Activated naive CD8-positive, alpha-beta T cell treated with anti-CD3 and anti-CD28 coated beads for 36 hours (primary cell): ENCODE data around the gene KRTAP10-9. TPM values are rescaled to one million over a fixed set of nuclear protein-coding genes. Genes with fewer than 3 reads are reported as not detected.
"Not testable (repeated sequence)": the region's sequence is repeated elsewhere in the genome, so short reads cannot be mapped to it uniquely, and the experiment has no call there.

ENCODE experiments used
- DNase-seq: peaks from one replicate; pipeline ENCODE4 v3.0.0; 2021
- H3K27ac Mint-ChIP-seq: one replicate; pipeline ENCODE4 v1.8.0; 2022; ENCODE audit warnings: mild to moderate bottlenecking, moderate library complexity, mixed read lengths
- H3K27me3 Mint-ChIP-seq: one replicate; pipeline ENCODE4 v1.8.0; 2022; ENCODE audit warnings: mild to moderate bottlenecking, mixed read lengths
- H3K36me3 Mint-ChIP-seq: one replicate; pipeline ENCODE4 v1.8.0; 2021; ENCODE audit warnings: mild to moderate bottlenecking, mixed read lengths
- H3K4me1 Mint-ChIP-seq: one replicate; pipeline ENCODE4 v1.8.0; 2021; ENCODE audit warnings: mixed read lengths
- H3K4me3 Mint-ChIP-seq: one replicate; pipeline ENCODE4 v1.8.0; 2022; ENCODE audit warnings: mild to moderate bottlenecking, moderate library complexity, mixed read lengths
- H3K9me3 Mint-ChIP-seq: one replicate; pipeline ENCODE4 v1.8.0; 2022; ENCODE audit warnings: mixed read lengths
- total RNA-seq, 2 experiments: library from RNA; stranded (reverse); gene quantifications; one replicate each; pipeline ENCODE4 v1.2.3, GENCODE V29; 2021

Gene KRTAP10-9
- total RNA-seq, 2 experiments from 2014 or later, result not detected

DNA sequence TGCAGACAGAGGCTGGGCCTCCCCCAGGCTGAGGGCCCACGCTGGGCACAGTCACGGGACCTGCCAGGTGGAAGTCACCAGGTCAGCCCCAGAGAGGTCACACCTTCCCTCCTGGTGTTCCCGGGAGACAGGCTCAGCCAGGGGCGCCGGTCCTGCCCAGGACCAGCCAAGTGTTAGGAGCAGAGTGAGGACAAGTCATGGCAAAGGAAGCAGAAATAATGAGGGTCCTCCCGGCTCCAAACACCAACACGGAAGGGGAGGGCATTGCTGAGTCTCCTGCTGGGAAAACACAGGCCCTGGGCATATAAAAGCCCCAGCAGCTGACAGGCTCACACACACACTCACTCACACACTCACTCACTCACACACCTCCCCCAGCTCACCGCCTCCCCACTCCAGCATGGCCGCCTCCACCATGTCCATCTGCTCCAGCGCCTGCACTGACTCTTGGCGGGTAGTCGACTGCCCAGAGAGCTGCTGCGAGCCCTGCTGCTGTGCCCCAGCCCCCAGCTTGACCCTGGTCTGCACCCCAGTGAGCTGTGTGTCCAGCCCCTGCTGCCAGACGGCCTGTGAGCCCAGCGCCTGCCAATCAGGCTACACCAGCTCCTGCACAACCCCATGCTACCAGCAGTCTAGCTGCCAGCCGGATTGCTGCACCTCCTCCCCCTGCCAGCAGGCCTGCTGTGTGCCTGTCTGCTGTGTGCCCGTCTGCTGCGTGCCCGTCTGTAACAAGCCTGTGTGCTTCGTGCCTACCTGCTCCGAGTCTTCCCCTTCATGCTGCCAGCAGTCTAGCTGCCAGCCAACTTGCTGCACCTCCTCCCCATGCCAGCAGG lies 10.3 kb downstream of the KRTAP10-9 start, which contains the start of gene KRTAP10-10:
Gene KRTAP10-10, plus strand, starts transcription at position 339 of the 833 bp plus-strand sequence. Its CDS starts 62 bp downstream, at position 401.
- H3K27me3 Mint-ChIP-seq, result no peaks in the 10 kb centered on the region
- no peak within 1 kb of the TSS for H3K27ac Mint-ChIP-seq
- peaks cover 16% of the 10 kb centered on the region for H3K9me3 Mint-ChIP-seq
- no peaks in the 10 kb centered on the region for H3K4me1 Mint-ChIP-seq
- H3K4me3 Mint-ChIP-seq, result no peak within 1 kb of the TSS
- no peak for DNase-seq
- peaks cover 4% of the 10 kb centered on the region for H3K36me3 Mint-ChIP-seq

DNA sequence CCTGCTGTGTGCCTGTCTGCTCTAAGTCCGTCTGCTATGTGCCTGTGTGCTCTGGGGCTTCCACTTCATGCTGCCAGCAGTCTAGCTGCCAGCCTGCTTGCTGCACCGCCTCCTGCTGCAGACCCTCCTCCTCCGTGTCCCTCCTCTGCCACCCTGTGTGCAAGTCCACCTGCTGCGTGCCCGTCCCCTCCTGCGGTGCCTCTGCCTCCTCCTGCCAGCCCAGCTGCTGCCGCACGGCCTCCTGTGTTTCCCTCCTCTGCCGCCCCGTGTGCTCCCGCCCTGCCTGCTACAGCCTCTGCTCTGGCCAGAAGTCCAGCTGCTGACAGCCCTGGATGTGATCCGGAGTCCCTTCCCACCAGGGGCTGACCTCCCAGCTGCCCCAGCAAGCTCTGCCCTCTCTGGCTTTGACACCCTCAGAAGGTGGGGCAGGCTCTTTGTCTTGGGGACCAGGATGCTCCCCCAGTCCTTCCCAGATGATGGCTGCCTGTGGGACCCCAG lies 11.0 kb downstream of the KRTAP10-9 start:
- H3K4me3 Mint-ChIP-seq, H3K27ac Mint-ChIP-seq, H3K27me3 Mint-ChIP-seq, H3K4me1 Mint-ChIP-seq, H3K36me3 Mint-ChIP-seq, DNase-seq: not testable (repeated sequence)
- peaks cover 17% of the 10 kb centered on the region for H3K9me3 Mint-ChIP-seq

DNA sequence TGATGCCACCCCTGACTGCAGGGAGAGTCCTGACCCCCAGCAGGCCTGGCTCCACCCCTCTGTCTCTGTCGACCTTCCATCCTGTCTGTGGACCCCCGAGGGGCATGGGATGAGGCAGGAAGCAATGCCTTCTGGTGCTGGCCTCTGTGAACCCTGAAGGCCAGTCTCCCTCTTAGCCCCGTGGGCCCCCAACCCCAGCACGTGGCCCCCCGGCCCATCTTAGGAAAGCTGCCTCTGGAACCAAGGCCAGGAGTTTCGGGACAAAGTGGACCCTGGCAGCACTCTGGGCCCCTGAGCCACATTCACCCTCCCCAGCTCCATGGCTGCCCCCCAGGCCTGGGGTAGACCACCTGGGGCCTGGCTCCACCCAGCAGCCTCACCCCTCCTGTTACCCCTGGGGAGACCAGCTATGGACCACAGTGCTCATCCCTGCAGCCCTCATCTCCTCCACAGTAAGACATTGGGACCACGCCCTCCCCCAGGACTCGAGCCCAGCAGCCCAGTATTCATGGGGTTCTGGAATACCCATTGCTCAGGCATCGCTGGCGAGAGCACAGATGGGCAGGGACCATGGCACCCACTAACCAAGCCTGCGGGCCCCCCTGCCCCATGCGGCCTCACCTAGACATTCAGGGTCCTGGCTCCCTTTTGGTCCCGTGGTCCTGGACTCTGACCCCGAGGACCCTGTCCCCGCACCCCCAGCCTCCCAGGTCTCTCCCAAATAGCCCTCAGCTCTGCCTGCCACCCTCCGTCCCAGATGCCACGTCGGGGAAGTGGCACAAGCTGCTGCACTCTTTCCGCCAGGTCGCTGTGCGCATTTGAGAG lies 11.8 kb downstream of the KRTAP10-9 start:
- not testable (repeated sequence) for H3K4me1 Mint-ChIP-seq, H3K36me3 Mint-ChIP-seq, H3K27me3 Mint-ChIP-seq, H3K27ac Mint-ChIP-seq, DNase-seq, H3K4me3 Mint-ChIP-seq
- H3K9me3 Mint-ChIP-seq, result peaks cover 19% of the 10 kb centered on the region

DNA sequence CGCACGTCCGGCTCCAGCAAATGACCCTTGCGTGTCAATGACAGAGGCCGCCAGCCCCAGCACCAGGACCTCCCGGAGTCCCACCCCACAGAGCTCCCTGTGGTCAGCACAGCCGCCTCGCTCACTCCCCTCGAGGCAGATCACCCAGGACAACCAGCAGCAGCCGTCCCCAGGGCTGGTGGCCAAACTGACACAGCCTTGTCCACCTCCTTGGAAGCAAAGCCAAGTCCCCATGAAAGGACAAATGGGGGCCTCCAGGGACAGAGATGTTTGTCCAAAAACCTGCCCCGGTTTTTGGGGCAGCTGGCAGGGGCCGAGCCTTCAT lies 12.4 kb downstream of the KRTAP10-9 start:
- Mint-ChIP-seq H3K4me1 (no peaks in the 10 kb centered on the region), H3K27me3 (no peaks in the 10 kb centered on the region), H3K4me3 (no peak overlapping the region), H3K36me3 (peaks cover 3% of the 10 kb centered on the region), H3K27ac (no peak overlapping the region), H3K9me3 (peaks cover 23% of the 10 kb centered on the region)
- no peak for DNase-seq

DNA sequence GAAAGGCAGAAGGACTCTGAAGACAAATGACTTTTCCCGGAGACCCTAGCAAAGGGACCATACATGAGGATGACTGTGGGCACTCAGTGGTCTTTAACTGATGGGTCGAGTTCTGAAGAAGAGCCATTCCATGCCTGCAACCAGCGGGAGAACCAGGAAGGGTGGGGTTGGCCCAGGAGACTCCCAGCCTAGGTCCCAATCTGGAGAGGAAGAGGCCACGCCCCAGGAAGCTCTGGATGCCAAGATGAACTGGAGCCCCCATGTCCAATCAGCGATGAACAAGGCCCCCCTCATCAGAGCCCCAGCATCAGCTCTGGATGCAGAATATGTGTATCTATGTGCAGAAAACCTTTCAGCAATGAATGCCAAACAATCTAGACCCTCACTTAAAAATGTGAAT lies 13.9 kb downstream of the KRTAP10-9 start:
- Mint-ChIP-seq H3K9me3 (peaks cover 32% of the 10 kb centered on the region), H3K27ac (no peak overlapping the region), H3K4me3 (no peak overlapping the region), H3K27me3 (no peaks in the 10 kb centered on the region), H3K36me3 (peaks cover 8% of the 10 kb centered on the region), H3K4me1 (no peaks in the 10 kb centered on the region)
- DNase-seq, result no peak

DNA sequence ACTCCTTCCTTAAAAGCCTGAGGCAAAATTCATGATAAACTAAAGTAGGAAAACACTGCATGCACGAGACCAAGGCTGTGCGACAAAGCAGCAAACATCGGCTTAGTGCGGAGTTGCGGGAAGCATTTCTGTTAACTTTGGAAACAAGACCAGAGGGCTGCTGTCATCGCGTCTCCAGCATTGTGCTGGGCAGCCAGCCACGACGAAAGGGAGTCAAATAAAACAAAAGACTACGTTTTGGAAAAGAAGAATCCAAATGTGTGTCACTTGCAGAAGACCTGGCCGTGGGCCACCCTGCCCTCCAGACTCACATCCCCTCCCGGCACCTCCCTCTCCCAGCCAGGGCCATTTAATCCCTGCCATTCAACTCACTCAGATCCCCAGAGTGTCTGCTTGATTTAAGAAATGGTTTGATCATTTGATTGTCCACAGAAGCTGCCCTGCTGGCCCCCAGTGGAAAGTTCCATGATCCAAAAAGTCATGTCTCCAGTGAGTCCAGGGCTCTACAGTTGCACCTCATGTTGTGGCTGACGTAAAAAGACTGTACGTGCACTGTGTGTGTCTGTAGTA lies 16.9 kb downstream of the KRTAP10-9 start:
- no peak for DNase-seq
- H3K27ac Mint-ChIP-seq, result no peak overlapping the region
- peaks cover 8% of the 10 kb centered on the region for H3K36me3 Mint-ChIP-seq
- no peak overlapping the region for H3K4me3 Mint-ChIP-seq
- no peaks in the 10 kb centered on the region for H3K4me1 Mint-ChIP-seq
- peaks cover 32% of the 10 kb centered on the region for H3K9me3 Mint-ChIP-seq
- H3K27me3 Mint-ChIP-seq, result no peaks in the 10 kb centered on the region

DNA sequence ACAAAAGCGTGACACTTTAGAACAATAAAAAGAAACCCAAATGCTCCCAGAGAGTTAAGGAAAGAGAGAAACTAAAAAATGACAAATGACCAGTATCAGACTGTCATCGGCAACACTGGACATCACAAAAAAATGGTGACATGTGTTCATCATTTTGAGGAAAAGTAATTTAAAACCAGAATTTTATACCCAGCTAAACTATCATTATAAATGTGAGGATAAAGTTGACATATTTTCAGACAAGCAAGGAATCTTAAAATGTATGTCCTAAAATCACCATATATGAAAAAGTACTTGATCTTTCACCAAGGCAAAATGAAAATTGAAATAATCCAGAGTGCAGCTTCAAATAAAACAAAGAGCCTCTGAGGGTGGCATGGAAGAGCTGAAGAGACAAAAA lies 18.0 kb downstream of the KRTAP10-9 start:
- no peak overlapping the region for H3K27ac Mint-ChIP-seq
- no peaks in the 10 kb centered on the region for H3K27me3 Mint-ChIP-seq
- H3K9me3 Mint-ChIP-seq, result peaks cover 32% of the 10 kb centered on the region
- no peak overlapping the region for H3K4me3 Mint-ChIP-seq
- H3K4me1 Mint-ChIP-seq, result no peaks in the 10 kb centered on the region
- DNase-seq, result no peak
- H3K36me3 Mint-ChIP-seq, result peaks cover 8% of the 10 kb centered on the region

DNA sequence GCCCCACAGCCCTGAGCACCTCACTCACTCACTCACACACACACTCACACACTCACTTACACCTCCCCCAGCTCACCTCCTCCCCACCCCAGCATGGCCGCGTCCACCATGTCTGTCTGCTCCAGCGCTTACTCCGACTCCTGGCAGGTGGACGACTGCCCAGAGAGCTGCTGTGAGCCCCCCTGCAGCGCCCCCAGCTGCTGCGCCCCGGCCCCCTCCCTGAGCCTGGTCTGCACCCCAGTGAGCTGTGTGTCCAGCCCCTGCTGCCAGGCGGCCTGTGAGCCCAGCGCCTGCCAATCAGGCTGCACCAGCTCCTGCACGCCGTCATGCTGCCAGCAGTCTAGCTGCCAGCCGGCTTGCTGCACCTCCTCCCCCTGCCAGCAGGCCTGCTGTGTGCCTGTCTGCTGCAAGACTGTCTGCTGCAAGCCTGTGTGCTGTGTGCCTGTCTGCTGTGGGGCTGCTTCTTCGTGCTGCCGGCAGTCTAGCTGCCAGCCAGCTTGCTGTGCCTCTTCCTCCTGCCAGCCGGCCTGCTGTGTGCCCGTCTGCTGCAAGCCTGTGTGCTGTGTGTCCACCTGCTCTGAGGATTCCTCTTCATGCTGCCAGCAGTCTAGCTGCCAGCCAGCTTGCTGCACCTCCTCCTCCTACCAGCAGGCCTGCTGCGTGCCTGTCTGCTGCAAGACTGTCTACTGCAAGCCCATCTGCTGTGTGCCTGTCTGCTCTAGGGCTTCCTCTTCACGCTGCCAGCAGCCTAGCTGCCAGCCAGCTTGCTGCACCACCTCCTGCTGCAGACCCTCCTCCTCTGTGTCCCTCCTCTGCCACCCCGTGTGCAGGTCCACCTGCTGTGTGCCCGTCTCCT lies 19.7 kb downstream of the KRTAP10-9 start, which contains the start of gene KRTAP10-11:
Gene KRTAP10-11, plus strand, starts transcription at position 49 of the 856 bp plus-strand sequence. Its CDS starts 45 bp downstream, at position 94.
- not testable (repeated sequence) for H3K36me3 Mint-ChIP-seq, H3K27ac Mint-ChIP-seq, H3K4me3 Mint-ChIP-seq, DNase-seq, H3K27me3 Mint-ChIP-seq, H3K4me1 Mint-ChIP-seq
- peaks cover 27% of the 10 kb centered on the region for H3K9me3 Mint-ChIP-seq

DNA sequence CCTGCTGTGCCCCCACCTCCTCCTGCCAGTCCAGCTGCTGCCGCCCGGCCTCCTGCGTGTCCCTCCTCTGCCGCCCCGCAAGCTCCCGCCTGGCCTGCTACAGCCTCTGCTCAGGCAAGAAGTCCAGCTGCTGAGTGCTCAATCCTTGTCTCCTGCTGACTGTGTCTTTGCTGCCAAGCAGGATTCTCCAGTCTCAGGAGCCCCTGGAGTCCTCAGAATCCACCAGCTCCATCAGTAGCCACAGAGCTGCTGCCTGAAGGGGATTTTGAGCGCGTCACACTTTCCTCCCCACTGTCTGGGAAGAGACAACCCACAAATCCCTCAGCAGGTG lies 20.3 kb downstream of the KRTAP10-9 start:
- H3K27ac Mint-ChIP-seq, result no peak overlapping the region
- H3K4me3 Mint-ChIP-seq, result no peak overlapping the region
- H3K9me3 Mint-ChIP-seq, result peaks cover 25% of the 10 kb centered on the region
- peaks cover 5% of the 10 kb centered on the region for H3K36me3 Mint-ChIP-seq
- H3K4me1 Mint-ChIP-seq, result no peaks in the 10 kb centered on the region
- H3K27me3 Mint-ChIP-seq, result no peaks in the 10 kb centered on the region
- DNase-seq, result no peak

DNA sequence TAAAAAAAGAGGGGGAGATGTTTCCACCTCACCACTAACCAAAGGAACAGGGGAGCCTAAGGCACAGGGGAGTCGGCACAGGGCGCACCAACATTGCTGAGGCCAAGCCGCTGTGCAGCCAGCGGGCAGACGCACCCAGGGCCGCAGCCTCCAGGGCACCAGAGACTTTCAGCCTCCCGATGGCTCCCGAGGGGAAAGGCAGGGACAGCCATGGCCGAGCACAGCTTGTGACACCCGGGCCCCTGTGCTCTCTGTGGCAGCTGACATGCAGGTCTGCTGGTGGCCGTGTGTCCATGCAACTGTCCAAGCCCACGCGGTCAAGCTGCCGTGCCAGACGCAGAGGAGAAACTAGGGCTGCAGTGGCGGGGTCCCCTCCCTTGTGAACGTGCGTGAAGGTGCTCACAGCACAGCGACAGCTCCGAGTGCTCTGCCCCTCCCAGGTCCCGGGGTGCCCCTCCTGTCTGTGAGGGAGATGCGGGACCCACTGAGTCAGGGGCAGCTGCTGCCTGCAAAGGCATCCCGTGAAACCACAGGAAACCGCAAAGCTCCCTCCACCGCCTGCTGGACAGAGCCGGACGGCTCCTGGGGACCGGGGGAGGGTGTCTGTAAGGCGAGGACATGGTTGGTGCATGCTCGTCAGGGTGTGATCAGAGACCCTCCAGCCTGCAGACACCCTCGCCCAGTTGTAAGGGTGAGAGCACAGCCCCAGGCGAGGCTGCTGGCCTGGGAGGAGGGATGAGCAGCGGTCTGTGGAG lies 21.8 kb downstream of the KRTAP10-9 start:
- Mint-ChIP-seq H3K27ac (no peak overlapping the region), H3K4me1 (peaks cover 3% of the 10 kb centered on the region), H3K36me3 (peaks cover 7% of the 10 kb centered on the region), H3K27me3 (no peaks in the 10 kb centered on the region), H3K9me3 (peaks cover 20% of the 10 kb centered on the region), H3K4me3 (no peak overlapping the region)
- DNase-seq, result no peak

DNA sequence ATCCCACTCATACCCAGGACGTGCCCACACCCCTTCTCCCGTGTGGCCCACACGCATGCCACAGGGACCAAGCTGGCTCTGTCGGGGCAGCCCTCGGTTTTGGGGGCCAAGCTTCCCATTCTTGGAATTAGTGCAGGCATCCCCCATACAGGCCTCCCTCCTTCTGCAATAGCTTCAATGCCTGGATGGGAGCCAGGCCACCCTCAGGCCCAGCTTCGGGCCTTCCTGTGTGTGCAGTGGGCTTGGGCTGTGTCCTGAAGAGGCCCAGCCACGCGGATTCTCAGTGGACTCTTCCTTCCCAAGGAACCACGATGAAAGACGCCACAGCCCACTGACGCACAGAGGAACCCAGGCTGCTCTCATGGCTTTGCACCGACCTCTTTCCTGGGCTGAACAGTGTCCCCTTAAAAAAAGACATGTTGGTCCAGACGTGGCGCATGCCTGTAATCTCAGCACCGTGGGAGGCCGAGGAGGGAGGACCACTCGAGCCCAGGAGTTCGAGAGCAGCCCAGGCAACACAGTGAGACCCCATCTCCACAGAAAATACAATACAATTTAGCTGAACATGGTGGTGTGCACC lies 22.7 kb downstream of the KRTAP10-9 start:
- H3K4me1 Mint-ChIP-seq, result peaks cover 12% of the 10 kb centered on the region
- no peak overlapping the region for H3K4me3 Mint-ChIP-seq
- peaks cover 16% of the 10 kb centered on the region for H3K9me3 Mint-ChIP-seq
- peaks cover 14% of the 10 kb centered on the region for H3K36me3 Mint-ChIP-seq
- no peaks in the 10 kb centered on the region for H3K27me3 Mint-ChIP-seq
- no peak overlapping the region for H3K27ac Mint-ChIP-seq
- no peak for DNase-seq

DNA sequence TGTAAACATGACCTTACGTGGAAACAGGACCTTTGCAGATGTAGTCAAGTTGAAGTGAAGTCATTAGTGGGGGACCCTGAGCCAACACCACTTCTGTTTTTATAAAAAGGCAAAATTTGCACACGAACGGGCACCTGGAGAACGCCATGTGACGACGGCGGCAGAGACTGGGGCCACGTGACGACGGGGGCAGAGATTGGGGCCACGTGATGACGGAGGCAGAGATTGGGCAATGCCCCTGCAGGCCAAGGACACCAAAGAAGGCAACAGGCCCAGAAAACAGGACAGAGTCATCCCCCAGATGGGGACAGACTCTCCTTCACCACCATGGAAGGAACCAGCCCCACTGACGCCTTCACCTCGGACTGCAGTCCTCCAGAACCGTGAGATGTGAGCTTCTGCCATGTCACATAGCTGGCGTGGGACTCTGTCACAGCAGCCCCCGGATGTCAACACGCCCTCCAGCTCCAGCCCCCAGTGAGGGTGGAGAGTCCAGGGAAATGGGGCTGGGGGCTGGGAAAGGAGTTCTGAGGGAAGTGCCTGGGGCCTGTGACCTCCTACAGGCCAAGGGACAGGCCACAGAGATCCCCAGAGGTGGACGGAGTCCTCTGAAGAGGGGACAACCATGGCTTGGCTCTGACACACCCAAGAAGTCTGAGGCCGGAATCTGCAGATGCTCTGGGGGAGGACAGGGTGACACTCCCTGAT lies 23.5 kb downstream of the KRTAP10-9 start:
- Mint-ChIP-seq H3K36me3 (peaks cover 10% of the 10 kb centered on the region), H3K4me3 (no peak overlapping the region), H3K27me3 (no peaks in the 10 kb centered on the region), H3K27ac (no peak overlapping the region), H3K9me3 (peaks cover 12% of the 10 kb centered on the region), H3K4me1 (peaks cover 18% of the 10 kb centered on the region)
- DNase-seq, result no peak

DNA sequence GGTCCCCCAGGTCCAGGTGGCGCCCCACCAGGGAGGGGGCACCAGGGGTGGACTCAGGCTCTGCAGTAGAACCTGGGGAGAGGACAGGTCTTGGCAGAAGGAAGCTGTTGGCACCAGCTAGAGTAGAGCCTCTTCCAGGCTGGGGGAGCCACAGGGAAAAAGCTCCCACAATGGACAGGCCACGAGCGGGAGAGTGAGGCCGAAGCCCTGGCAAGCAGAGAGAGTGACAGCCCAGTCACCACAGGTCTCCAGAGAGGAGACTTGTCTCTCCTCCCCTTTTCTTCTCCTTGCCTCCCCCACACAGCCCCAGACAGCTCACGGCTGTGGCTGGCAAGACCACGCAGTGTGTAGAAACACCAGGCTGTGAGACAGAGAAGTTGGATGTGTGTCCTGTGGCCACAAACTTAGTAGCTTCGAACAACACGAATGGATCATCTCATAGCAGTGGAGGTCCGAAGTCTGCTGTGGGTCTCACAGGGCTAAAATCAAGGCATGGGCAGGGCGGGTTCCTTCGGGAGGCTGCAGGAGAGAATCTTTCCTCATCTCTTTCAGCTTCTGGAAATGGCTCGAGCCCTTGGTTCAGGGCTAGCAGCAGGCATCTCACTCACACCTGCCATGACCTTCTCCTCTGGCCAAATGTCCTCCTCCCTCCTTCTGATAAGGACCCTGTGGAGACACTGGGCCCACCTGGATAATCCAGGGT lies 24.2 kb downstream of the KRTAP10-9 start:
- H3K4me3 Mint-ChIP-seq, result no peak overlapping the region
- peaks cover 18% of the 10 kb centered on the region for H3K4me1 Mint-ChIP-seq
- H3K27ac Mint-ChIP-seq, result no peak overlapping the region
- peaks cover 15% of the 10 kb centered on the region for H3K36me3 Mint-ChIP-seq
- no peaks in the 10 kb centered on the region for H3K27me3 Mint-ChIP-seq
- no peak for DNase-seq
- peaks cover 13% of the 10 kb centered on the region for H3K9me3 Mint-ChIP-seq
